Activated B cell treated with CpG ODN at 0.5 μM for 24 hours (primary cell): ENCODE data around the gene BEND3. TPM values are rescaled to one million over a fixed set of nuclear protein-coding genes. Genes with fewer than 3 reads are reported as not detected.

ENCODE experiments used
- ATAC-seq: fragments of 200-7000 bp; cut with Tn5 transposase; one replicate; pipeline ENCODE4 v1.10.0; 2021; ENCODE audit warnings: low read depth, mild to moderate bottlenecking, moderate library complexity
- CTCF ChIA-PET: fragments of 350-600 bp; sonication (Branson Sonifier 250); formaldehyde crosslinking; loops from one replicate; lab custom pipeline; 2021; ENCODE audit warnings: antibody characterized with exemption; lab: Charles Lee
- POLR2A ChIA-PET: fragments of 350-600 bp; sonication (Branson Sonifier 250); formaldehyde crosslinking; loops from one replicate; lab custom pipeline; 2021; ENCODE audit warnings: antibody characterized with exemption; lab: Charles Lee
- DNase-seq: peaks from one replicate; pipeline ENCODE4 v3.0.0; 2022
- H3K27ac Mint-ChIP-seq: one replicate; pipeline ENCODE4 v1.8.0; 2020; ENCODE audit warnings: mixed read lengths
- H3K27me3 Mint-ChIP-seq: one replicate; pipeline ENCODE4 v1.8.0; 2021; ENCODE audit warnings: mixed read lengths
- H3K36me3 Mint-ChIP-seq: one replicate; pipeline ENCODE4 v1.8.0; 2021; ENCODE audit warnings: low read depth, mixed read lengths
- H3K4me1 Mint-ChIP-seq: one replicate; pipeline ENCODE4 v1.8.0; 2021; ENCODE audit warnings: mixed read lengths
- H3K4me3 Mint-ChIP-seq: one replicate; pipeline ENCODE4 v1.8.0; 2020; ENCODE audit warnings: mild to moderate bottlenecking, mixed read lengths
- H3K9me3 Mint-ChIP-seq: one replicate; pipeline ENCODE4 v1.8.0; 2020; ENCODE audit warnings: mixed read lengths
- CTCF ChIP-seq: fragments of 200-600 bp; IDR thresholded peaks from one replicate; pipeline ENCODE4 v1.8.0; 2022; ENCODE audit warnings: antibody characterized with exemption, mild to moderate bottlenecking
- intact Hi-C: fragments of 100-400 bp; cut with micrococcal nuclease; formaldehyde crosslinking; loops from one replicate; pipeline ENCODE4 v1.15.1; 2024
- total RNA-seq: library from RNA; stranded (reverse); gene quantifications from 2 replicates; pipeline ENCODE4 v1.2.3, GENCODE V29; 2022

The BEND3 gene
- total RNA-seq, 1 donor from 2014 or later = 3.7 TPM

- ChIA-PET POLR2A (no interaction called here), CTCF (interaction anchor here (1.6 kb wide), 1 partner anchor 571 kb away, joined by 7 read pairs; no protein-coding TSS in a partner anchor)
- no peak for TF ChIP-seq CTCF
- peaks cover 3% of the 10 kb centered on the region for H3K4me1 Mint-ChIP-seq
- no peaks in the 10 kb centered on the region for H3K9me3 Mint-ChIP-seq
- H3K27me3 Mint-ChIP-seq = no peaks in the 10 kb centered on the region
- H3K27ac Mint-ChIP-seq = no peak overlapping the region
- H3K36me3 Mint-ChIP-seq = no peaks in the 10 kb centered on the region
- intact Hi-C loops = loop anchor here (1.0 to 5.0 kb wide), 4 partner anchors 543 to 918 kb away; no protein-coding TSS in a partner anchor
- ATAC-seq = no peak
- DNase-seq = no peak
- H3K4me3 Mint-ChIP-seq = no peak overlapping the region
Observed at GRCh38 chr6:107132330-107132954, 17.1 kb upstream of the BEND3 start.

- ChIA-PET CTCF (no interaction called here), POLR2A (no interaction called here)
- no peak for TF ChIP-seq CTCF
- Mint-ChIP-seq H3K4me3 (no peak overlapping the region), H3K27ac (no peak overlapping the region), H3K27me3 (no peaks in the 10 kb centered on the region), H3K36me3 (no peaks in the 10 kb centered on the region), H3K4me1 (peaks cover 9% of the 10 kb centered on the region), H3K9me3 (no peaks in the 10 kb centered on the region)
- DNase-seq (no peak), ATAC-seq (no peak)
- intact Hi-C loops = no loop called here
Observed at GRCh38 chr6:107129370-107129925, 14.1 kb upstream of the BEND3 start.

GRCh38 chr6:107128577-107128976, 13.3 kb upstream of the BEND3 start:
- H3K27me3 Mint-ChIP-seq = no peaks in the 10 kb centered on the region
- no peak for ATAC-seq

DNA sequence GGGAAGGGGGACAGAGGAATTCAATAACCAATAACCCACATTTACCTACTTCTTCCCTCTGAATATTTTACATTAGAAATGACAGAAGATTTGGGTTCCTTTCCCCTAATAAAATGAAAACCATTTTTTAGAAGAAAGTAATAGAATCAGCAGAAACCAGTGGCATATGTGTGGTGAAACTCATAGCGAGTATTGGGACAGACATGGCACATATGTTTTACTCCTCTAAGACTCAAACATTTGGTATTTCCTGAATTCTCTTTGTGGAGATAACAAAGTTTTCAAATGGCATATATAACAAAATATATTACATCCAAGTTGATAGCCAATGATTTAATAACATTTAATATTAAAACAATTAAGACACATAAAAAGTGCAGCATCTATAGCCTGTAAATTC, 12.9 kb upstream of the BEND3 start:
- H3K4me1 Mint-ChIP-seq = peaks cover 9% of the 10 kb centered on the region
- POLR2A ChIA-PET = no interaction called here
- intact Hi-C loops = no loop called here
- no peak overlapping the region for H3K27ac Mint-ChIP-seq
- H3K4me3 Mint-ChIP-seq = no peak overlapping the region
- CTCF ChIA-PET = no interaction called here
- no peak for DNase-seq
- H3K27me3 Mint-ChIP-seq = no peaks in the 10 kb centered on the region
- H3K36me3 Mint-ChIP-seq = no peaks in the 10 kb centered on the region
- no peak for TF ChIP-seq CTCF
- no peaks in the 10 kb centered on the region for H3K9me3 Mint-ChIP-seq
- ATAC-seq = no peak

More at GRCh38 chr6:107128577-107128976, 13.3 kb upstream of the BEND3 start:
- no peaks in the 10 kb centered on the region for H3K9me3 Mint-ChIP-seq
- no peak for DNase-seq
- H3K4me3 Mint-ChIP-seq = no peak overlapping the region
- H3K27ac Mint-ChIP-seq = no peak overlapping the region
- H3K36me3 Mint-ChIP-seq = no peaks in the 10 kb centered on the region
- TF ChIP-seq CTCF = no peak
- H3K4me1 Mint-ChIP-seq = peaks cover 9% of the 10 kb centered on the region
- intact Hi-C loops = no loop called here
- ChIA-PET CTCF (no interaction called here), POLR2A (no interaction called here)

GRCh38 chr6:107125771-107126170, 10.5 kb upstream of the BEND3 start:
- Mint-ChIP-seq H3K9me3 (no peaks in the 10 kb centered on the region), H3K4me3 (no peak overlapping the region), H3K4me1 (peaks cover 12% of the 10 kb centered on the region), H3K27me3 (no peaks in the 10 kb centered on the region), H3K27ac (no peak overlapping the region), H3K36me3 (no peaks in the 10 kb centered on the region)
- POLR2A ChIA-PET = interaction anchor here (0.6 kb wide), 1 partner anchor 700 kb away, joined by 4 read pairs; no protein-coding TSS in a partner anchor
- ATAC-seq = no peak
- TF ChIP-seq CTCF = no peak
- CTCF ChIA-PET = no interaction called here
- DNase-seq = no peak
- intact Hi-C loops = no loop called here
